HepG2 (cell line): ENCODE measurements around the gene HECTD1. TPM values are rescaled to one million over a fixed set of nuclear protein-coding genes. Genes with fewer than 3 reads are reported as not detected.

Source experiments
- ATF1 ChIP-seq: IDR thresholded peaks from 2 replicates; pipeline ENCODE4 v1.6.1; 2016; ENCODE audit warnings: mild to moderate bottlenecking, control low read depth
- FOXJ3 ChIP-seq: sonication (generic); formaldehyde crosslinking; IDR thresholded peaks from 2 replicates; pipeline ENCODE4 v1.4.0; 2020; ENCODE audit warnings: missing genetic modification reagents, mild to moderate bottlenecking, borderline replicate concordance
- GFI1 ChIP-seq: sonication (generic); formaldehyde crosslinking; IDR thresholded peaks from 2 replicates; pipeline ENCODE4 v1.5.0; 2020; ENCODE audit warnings: missing genetic modification reagents, mild to moderate bottlenecking, borderline replicate concordance
- GTF2F1 ChIP-seq: fragments of 150-350 bp; IDR thresholded peaks from 2 replicates; pipeline ENCODE4 v1.6.1; 2014; ENCODE audit warnings: low read length
- KLF11 ChIP-seq: IDR thresholded peaks from 2 replicates; pipeline ENCODE4 v1.6.1; 2016; ENCODE audit warnings: missing compliant biosample characterization
- NR2F6 ChIP-seq, 2 experiments: IDR thresholded peaks; 2 replicates each; pipeline ENCODE4 v1.6.1; 2016; ENCODE audit warnings: antibody characterized with exemption in 1 of 2, mild to moderate bottlenecking in 1 of 2
- SIX4 ChIP-seq: sonication (generic); formaldehyde crosslinking; IDR thresholded peaks from 2 replicates; pipeline ENCODE4 v1.4.0; 2020; ENCODE audit warnings: missing genetic modification reagents
- SOX6 ChIP-seq, 2 experiments: fragments of 450-650 bp in 1 of 2; sonication (generic) in 1 of 2; formaldehyde crosslinking in 1 of 2; IDR thresholded peaks; 2 replicates each; pipeline versions ENCODE4 v1.4.0 to v1.6.1; 2017 to 2020; ENCODE audit warnings: antibody characterized with exemption in 1 of 2, mild to moderate bottlenecking in 1 of 2, missing genetic modification reagents in 1 of 2
- TBX2 ChIP-seq: sonication (generic); formaldehyde crosslinking; IDR thresholded peaks from 2 replicates; pipeline ENCODE4 v1.5.0; 2020; ENCODE audit warnings: missing genetic modification reagents, mild to moderate bottlenecking, borderline replicate concordance
- polyA plus RNA-seq, 8 experiments: library from polyadenylated mRNA; depleted of rRNA in 3 of 8; stranded (reverse) in 7 of 8; unstranded in 1 of 8; fragments of >200 nt; fragmentation: Illumina TruSeq in 4 of 8; extraction: Trizol in 4 of 8; gene quantifications; 2 replicates each; pipeline versions ENCODE4 v1.2.1 to v1.2.3, GENCODE V29; 2011 to 2016; ENCODE audit warnings: low read depth in 4 of 8, missing spikeins in 1 of 8, mixed read lengths in 1 of 8; ENCODE audit not compliant: insufficient read depth in 1 of 8
- total RNA-seq, 5 experiments: library from RNA; depleted of rRNA; stranded (reverse); fragments of >200 nt; fragmentation: Illumina TruSeq; extraction: Trizol; gene quantifications; 2 replicates each; pipeline ENCODE4 v1.2.3, GENCODE V29; 2016; ENCODE audit warnings: low read depth in 1 of 5
- TF ChIP-seq, protein P1 (sequence below), 2 experiments: fragments of 450-650 bp in 1 of 2; sonication (generic) in 1 of 2; formaldehyde crosslinking; IDR thresholded peaks; 2 replicates each; pipeline versions ENCODE4 v1.5.0 to v1.8.0; 2020 to 2022; ENCODE audit warnings: mild to moderate bottlenecking in 1 of 2, missing genetic modification reagents in 1 of 2
- TF ChIP-seq, protein P2 (sequence below): sonication (generic); formaldehyde crosslinking; IDR thresholded peaks from 2 replicates; pipeline ENCODE4 v1.4.0; 2020; ENCODE audit warnings: missing genetic modification reagents, mild to moderate bottlenecking, borderline replicate concordance
- TF ChIP-seq, protein P3 (sequence below): IDR thresholded peaks from 2 replicates; pipeline ENCODE4 v1.4.0; 2020; ENCODE audit warnings: mild to moderate bottlenecking, missing genetic modification reagents
- TF ChIP-seq, protein P4 (sequence below): sonication (generic); formaldehyde crosslinking; IDR thresholded peaks from 2 replicates; pipeline ENCODE4 v1.4.0; 2020; ENCODE audit warnings: missing genetic modification reagents
- TF ChIP-seq, protein P5 (sequence below): sonication (generic); formaldehyde crosslinking; IDR thresholded peaks from 2 replicates; pipeline ENCODE4 v1.4.0; 2020; ENCODE audit warnings: missing genetic modification reagents

Gene HECTD1
- total and polyA plus RNA-seq, 2 of the 13 experiments (the other 11 are each of a cell fraction or from before 2014, with no cell fraction given), result 312 to 560 TPM

DNA sequence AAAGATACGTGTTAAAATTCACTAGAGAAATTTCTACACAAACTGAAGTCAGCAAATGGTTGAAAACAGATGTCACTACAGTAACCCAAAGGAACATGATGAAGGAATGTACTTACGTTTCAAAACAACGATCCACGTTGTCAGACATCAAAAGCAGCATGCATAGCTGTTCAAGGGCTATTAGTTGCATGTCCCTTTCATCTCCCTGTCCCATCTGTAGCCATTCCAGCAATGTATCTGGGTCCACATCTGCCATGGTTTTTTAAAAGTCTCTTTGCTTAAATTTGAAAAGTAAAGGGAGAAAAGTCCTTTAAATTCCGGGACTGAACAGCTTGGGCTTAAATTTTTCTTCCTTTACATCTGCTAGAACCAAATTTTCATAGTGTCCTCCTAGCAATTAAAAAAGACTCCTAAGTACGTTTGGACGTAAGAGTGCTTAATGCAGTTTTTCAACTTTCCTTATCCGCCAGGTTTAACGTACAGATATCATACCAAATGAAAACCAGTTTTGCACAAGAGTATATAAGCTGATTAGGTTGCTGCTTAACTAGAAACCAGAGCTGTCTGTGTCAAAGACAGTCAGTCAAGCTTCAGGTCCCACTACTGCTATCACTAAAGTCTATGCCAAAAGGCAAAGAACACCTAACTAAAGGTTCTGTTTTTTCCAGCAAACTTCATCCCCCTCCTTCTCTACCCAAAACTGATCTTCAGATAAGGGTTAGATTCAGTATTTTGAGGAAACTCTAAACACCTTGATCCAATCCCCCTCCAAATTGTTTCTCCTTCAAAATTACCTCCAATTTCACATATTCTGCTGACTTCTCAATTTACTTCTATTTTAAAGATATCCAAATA is 1.7 kb downstream of the HECTD1 start (continued):
- peak; percentile 2; the same call in 1 of the 2 replicates for TF ChIP-seq FOXJ3 (CRISPR knock-in tag)
- TF ChIP-seq SIX4, result peak; percentile 88
- TF ChIP-seq TBX2, result peak; percentile 50; the same call in 1 of the 2 replicates
- TF ChIP-seq, protein P1, sequence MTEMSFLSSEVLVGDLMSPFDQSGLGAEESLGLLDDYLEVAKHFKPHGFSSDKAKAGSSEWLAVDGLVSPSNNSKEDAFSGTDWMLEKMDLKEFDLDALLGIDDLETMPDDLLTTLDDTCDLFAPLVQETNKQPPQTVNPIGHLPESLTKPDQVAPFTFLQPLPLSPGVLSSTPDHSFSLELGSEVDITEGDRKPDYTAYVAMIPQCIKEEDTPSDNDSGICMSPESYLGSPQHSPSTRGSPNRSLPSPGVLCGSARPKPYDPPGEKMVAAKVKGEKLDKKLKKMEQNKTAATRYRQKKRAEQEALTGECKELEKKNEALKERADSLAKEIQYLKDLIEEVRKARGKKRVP (CRISPR knock-in tag; IDR thresholded peaks at IDR 0.05), result peak in 1 of 2 experiments; percentile 82; a peak in 2 of 4 replicates
- TF ChIP-seq, protein P2, sequence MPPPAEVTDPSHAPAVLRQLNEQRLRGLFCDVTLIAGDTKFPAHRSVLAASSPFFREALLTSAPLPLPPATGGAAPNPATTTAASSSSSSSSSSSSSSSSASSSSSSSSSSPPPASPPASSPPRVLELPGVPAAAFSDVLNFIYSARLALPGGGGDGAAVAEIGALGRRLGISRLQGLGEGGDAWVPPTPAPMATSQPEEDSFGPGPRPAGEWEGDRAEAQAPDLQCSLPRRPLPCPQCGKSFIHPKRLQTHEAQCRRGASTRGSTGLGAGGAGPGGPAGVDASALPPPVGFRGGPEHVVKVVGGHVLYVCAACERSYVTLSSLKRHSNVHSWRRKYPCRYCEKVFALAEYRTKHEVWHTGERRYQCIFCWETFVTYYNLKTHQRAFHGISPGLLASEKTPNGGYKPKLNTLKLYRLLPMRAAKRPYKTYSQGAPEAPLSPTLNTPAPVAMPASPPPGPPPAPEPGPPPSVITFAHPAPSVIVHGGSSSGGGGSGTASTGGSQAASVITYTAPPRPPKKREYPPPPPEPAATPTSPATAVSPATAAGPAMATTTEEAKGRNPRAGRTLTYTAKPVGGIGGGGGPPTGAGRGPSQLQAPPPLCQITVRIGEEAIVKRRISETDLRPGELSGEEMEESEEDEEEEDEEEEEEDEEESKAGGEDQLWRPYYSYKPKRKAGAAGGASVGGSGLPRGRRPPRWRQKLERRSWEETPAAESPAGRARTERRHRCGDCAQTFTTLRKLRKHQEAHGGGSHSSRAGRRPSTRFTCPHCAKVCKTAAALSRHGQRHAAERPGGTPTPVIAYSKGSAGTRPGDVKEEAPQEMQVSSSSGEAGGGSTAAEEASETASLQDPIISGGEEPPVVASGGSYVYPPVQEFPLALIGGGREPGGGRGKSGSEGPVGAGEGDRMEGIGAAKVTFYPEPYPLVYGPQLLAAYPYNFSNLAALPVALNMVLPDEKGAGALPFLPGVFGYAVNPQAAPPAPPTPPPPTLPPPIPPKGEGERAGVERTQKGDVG (CRISPR knock-in tag), result no peak
- no peak for TF ChIP-seq SOX6 (IDR thresholded peaks at IDR 0.05)
- peak; percentile 74 for TF ChIP-seq SOX6 (CRISPR knock-in tag; IDR thresholded peaks at IDR 0.05)
- peak; percentile 76 for TF ChIP-seq ATF1 (CRISPR knock-in tag)
- peak; percentile 75 for TF ChIP-seq GTF2F1
- TF ChIP-seq GFI1 (CRISPR knock-in tag), result no peak; the same call in 1 of the 2 replicates
- peak; percentile 69; the same call in 1 of the 2 replicates for TF ChIP-seq KLF11 (CRISPR knock-in tag)
- TF ChIP-seq, protein P3, sequence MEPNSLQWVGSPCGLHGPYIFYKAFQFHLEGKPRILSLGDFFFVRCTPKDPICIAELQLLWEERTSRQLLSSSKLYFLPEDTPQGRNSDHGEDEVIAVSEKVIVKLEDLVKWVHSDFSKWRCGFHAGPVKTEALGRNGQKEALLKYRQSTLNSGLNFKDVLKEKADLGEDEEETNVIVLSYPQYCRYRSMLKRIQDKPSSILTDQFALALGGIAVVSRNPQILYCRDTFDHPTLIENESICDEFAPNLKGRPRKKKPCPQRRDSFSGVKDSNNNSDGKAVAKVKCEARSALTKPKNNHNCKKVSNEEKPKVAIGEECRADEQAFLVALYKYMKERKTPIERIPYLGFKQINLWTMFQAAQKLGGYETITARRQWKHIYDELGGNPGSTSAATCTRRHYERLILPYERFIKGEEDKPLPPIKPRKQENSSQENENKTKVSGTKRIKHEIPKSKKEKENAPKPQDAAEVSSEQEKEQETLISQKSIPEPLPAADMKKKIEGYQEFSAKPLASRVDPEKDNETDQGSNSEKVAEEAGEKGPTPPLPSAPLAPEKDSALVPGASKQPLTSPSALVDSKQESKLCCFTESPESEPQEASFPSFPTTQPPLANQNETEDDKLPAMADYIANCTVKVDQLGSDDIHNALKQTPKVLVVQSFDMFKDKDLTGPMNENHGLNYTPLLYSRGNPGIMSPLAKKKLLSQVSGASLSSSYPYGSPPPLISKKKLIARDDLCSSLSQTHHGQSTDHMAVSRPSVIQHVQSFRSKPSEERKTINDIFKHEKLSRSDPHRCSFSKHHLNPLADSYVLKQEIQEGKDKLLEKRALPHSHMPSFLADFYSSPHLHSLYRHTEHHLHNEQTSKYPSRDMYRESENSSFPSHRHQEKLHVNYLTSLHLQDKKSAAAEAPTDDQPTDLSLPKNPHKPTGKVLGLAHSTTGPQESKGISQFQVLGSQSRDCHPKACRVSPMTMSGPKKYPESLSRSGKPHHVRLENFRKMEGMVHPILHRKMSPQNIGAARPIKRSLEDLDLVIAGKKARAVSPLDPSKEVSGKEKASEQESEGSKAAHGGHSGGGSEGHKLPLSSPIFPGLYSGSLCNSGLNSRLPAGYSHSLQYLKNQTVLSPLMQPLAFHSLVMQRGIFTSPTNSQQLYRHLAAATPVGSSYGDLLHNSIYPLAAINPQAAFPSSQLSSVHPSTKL, result peak; percentile 96
- TF ChIP-seq NR2F6 (IDR thresholded peaks at IDR 0.05), result 0 out of 2 replicates have a peak, but pooled peaks have one; percentile 40
- TF ChIP-seq NR2F6 (CRISPR knock-in tag; IDR thresholded peaks at IDR 0.05), result peak; percentile 78
- TF ChIP-seq, protein P4, sequence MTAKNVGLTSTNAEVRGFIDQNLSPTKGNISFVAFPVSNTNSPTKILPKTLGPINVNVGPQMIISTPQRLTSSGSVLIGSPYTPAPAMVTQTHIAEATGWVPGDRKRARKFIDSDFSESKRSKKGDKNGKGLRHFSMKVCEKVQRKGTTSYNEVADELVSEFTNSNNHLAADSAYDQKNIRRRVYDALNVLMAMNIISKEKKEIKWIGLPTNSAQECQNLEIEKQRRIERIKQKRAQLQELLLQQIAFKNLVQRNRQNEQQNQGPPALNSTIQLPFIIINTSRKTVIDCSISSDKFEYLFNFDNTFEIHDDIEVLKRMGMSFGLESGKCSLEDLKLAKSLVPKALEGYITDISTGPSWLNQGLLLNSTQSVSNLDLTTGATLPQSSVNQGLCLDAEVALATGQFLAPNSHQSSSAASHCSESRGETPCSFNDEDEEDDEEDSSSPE (CRISPR knock-in tag), result peak; percentile 71
- TF ChIP-seq, protein P5, sequence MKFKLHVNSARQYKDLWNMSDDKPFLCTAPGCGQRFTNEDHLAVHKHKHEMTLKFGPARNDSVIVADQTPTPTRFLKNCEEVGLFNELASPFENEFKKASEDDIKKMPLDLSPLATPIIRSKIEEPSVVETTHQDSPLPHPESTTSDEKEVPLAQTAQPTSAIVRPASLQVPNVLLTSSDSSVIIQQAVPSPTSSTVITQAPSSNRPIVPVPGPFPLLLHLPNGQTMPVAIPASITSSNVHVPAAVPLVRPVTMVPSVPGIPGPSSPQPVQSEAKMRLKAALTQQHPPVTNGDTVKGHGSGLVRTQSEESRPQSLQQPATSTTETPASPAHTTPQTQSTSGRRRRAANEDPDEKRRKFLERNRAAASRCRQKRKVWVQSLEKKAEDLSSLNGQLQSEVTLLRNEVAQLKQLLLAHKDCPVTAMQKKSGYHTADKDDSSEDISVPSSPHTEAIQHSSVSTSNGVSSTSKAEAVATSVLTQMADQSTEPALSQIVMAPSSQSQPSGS (CRISPR knock-in tag), result peak; percentile 73; the same call in 1 of the 2 replicates
